ENCODE measurements around the gene B3GALNT2.

B3GALNT2 gene

GRCh38 chr1:235409042-235409820, 95.0 kb downstream of the B3GALNT2 start:
- DNase-seq (ENCODE audit: low read depth in 3 of 3), result no peak

GRCh38 chr1:235408503-235408960, 95.7 kb downstream of the B3GALNT2 start:
- DNase-seq (ENCODE audit: low read depth in 3 of 3), result no peak

- no peak for DNase-seq (ENCODE audit: low read depth in 3 of 3)
Observed at GRCh38 chr1:235407419-235407818, 96.8 kb downstream of the B3GALNT2 start.

GRCh38 chr1:235404190-235404589, 100.1 kb downstream of the B3GALNT2 start:
- DNase-seq (ENCODE audit: low read depth in 3 of 3), result no peak

- DNase-seq (ENCODE audit: low read depth in 3 of 3), result no peak
Observed at GRCh38 chr1:235403593-235403992, 100.7 kb downstream of the B3GALNT2 start.

- DNase-seq (ENCODE audit: low read depth in 3 of 3), result no peak
Observed at GRCh38 chr1:235402457-235403200, 101.6 kb downstream of the B3GALNT2 start.

DNA sequence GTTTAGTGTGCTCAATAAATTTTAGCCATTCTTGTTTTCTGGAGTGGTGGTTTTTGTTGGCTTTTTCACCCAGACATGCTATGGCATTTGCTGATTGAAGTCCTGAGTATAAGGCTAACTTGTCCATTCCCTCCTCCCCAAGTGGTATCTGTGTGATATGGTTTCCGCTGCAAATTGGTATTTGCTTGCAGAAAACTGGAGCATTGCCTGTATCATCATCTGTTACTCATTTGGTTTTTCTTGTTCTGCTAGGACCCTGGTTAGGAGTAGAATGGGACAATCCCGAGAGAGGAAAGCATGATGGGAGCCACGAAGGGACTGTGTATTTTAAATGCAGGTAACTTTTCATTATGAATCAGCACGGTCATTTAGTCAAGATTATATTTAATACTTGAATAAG, 103.0 kb downstream of the B3GALNT2 start:
- no peak for DNase-seq (ENCODE audit: low read depth in 3 of 3)

All from stimulated activated CD4-positive, alpha-beta T cell treated with anti-CD3 and anti-CD28 coated beads, TNF-alpha, amount 100 ng/mL, for 24 hours (primary cell).